Uterus (tissue), 4 donors: ENCODE data around the gene TH. TPM values are rescaled to one million over a fixed set of nuclear protein-coding genes. Genes with fewer than 3 reads are reported as not detected.
A peak's percentile ranks its signal among the peaks of the same experiment; 100 is the strongest.

Experiments
- microRNA counts, 2 donors: library from miRNA; unstranded; fragments of <30 nt; microRNA quantifications; one replicate each; lab custom pipeline; 2016 to 2017
- microRNA-seq: library from miRNA; unstranded; fragments of <30 nt; microRNA quantifications from one replicate; pipeline ENCODE4, GENCODE V29; 2016; ENCODE audit warnings: borderline microRNAs expressed, borderline replicate concordance
- small RNA-seq: library from RNA; depleted of rRNA; stranded (forward); fragments of <200 nt; gene quantifications from one replicate; pipeline ENCODE3, GENCODE V24; 2016
- total RNA-seq, 4 donors: library from RNA; depleted of rRNA in 3 of 4; stranded (reverse); fragments of >200 nt in 3 of 4; gene quantifications; one replicate each; pipeline versions ENCODE4 v1.1.0 to v1.2.4, GENCODE V29; 2014 to 2023
- donor health status: DM: yes; HTN: yes; CAD: no.

The TH gene
- total RNA-seq, 4 donors from 2014 or later: 0.37 to 1.3 TPM; not detected in 2

MicroRNAs within 50 kb of the gene (microRNA counts, 767-probe panel; counts per million panel counts)
- 3,421 to 4,828 counts per million in 2 donors for microRNA hsa-miR-483-3p (lab: Ali Mortazavi, UCI)
- 0 counts per million in 2 donors for microRNA hsa-miR-483-5p (lab: Ali Mortazavi, UCI)

Small RNAs within 50 kb of the gene (microRNA-seq; reads per million reads assigned to microRNA genes)
- not detected for gene MIR4686
- gene MIR483: 80.9 reads per million, percentile 52 among the genes with 10 or more reads in this experiment

Small RNAs within 50 kb of the gene (small RNA-seq; reads per million reads assigned to genes)
- gene MIR4686 (not detected), gene MIR483 (0.24 reads per million)

Other genes starting within 250 kb of the TH start
- gene MRPL23, start 224.5 kb downstream of the TH start, total RNA-seq: 100 to 1,000 TPM in 2 of 4 donors, 10 to 100 TPM in 2; 36.7 to 196 (median 101) TPM
- gene H19, start 174.0 kb downstream of the TH start, total RNA-seq: 1,000 to 10,000 TPM in 1 of 4 donors, 100 to 1,000 TPM in 3; 260 to 3,028 (median 463) TPM
- gene IGF2, start 32.4 kb downstream of the TH start, total RNA-seq: 100 to 1,000 TPM in 3 of 4 donors, 10 to 100 TPM in 1; 54.1 to 347 (median 188) TPM
- gene INS, start 10.6 kb downstream of the TH start, total RNA-seq: not detected
- gene ASCL2, start 98.8 kb upstream of the TH start, total RNA-seq: 1 to 10 TPM in 3 of 4 donors, not detected in 1; 1.0 to 1.6 (median 1.5) TPM
- 1 to 10 TPM in 2 of 4 donors, not detected in 2; 1.7 to 1.8 TPM for gene C11orf21, start 130.1 kb upstream of the TH start, total RNA-seq
- gene TSPAN32, start 130.2 kb upstream of the TH start, total RNA-seq: 1 to 10 TPM in 2 of 4 donors, not detected in 2; 2.5 to 3.3 TPM
- gene CD81, start 205.5 kb upstream of the TH start, total RNA-seq: 100 to 1,000 TPM; 394 to 852 (median 626) TPM
- gene TSSC4, start 228.9 kb upstream of the TH start, total RNA-seq: 10 to 100 TPM; 11.0 to 66.5 (median 26.2) TPM